Activated CD4-positive, alpha-beta T cell treated with anti-CD3 and anti-CD28 coated beads for 24 hours (primary cell): ENCODE data around the gene NECTIN1.

Source experiments
- DNase-seq, 2 donors: peaks; one replicate each; pipeline ENCODE4 v3.0.0-alpha.2; 2020; ENCODE audit warnings: low read depth in 2 of 2

Gene NECTIN1

GRCh38 chr11:119590651-119591351, 138.2 kb downstream of the NECTIN1 start:
- DNase-seq = no peak

- DNase-seq = no peak
These were observed 140.0 kb downstream of the NECTIN1 start for GRCh38 chr11:119589001-119589400.
